Retinal pigment epithelial cell (primary cell): ENCODE measurements around the gene SFMBT2.

Experiments used
- DNase-seq: peaks from one replicate; pipeline ENCODE4 v3.0.0-alpha.2; 2010; ENCODE audit warnings: low read depth
- H3K4me3 ChIP-seq: 2 replicates; pipeline ENCODE4 v1.5.1; 2011; ENCODE audit warnings: mild to moderate bottlenecking, low read length, control low read depth, moderate library complexity
- CTCF ChIP-seq: conservative IDR thresholded peaks from 2 replicates; pipeline ENCODE4 v1.5.1; 2011; ENCODE audit warnings: low read depth, low read length, control low read depth, inconsistent platforms

SFMBT2 gene

GRCh38 chr10:7211857-7212577, 198.8 kb downstream of the SFMBT2 start:
- no peak overlapping the region for H3K4me3 ChIP-seq
- no peak for TF ChIP-seq CTCF
- no peak for DNase-seq

- DNase-seq: no peak
- TF ChIP-seq CTCF: no peak
- H3K4me3 ChIP-seq: no peak overlapping the region
Measured at GRCh38 chr10:7210516-7210915, 200.3 kb downstream of the SFMBT2 start.

GRCh38 chr10:7209458-7209857, 201.4 kb downstream of the SFMBT2 start:
- no peak for TF ChIP-seq CTCF
- H3K4me3 ChIP-seq: no peak overlapping the region
- DNase-seq: no peak

GRCh38 chr10:7206412-7207100, 204.3 kb downstream of the SFMBT2 start:
- no peak for DNase-seq
- TF ChIP-seq CTCF: no peak
- no peak overlapping the region for H3K4me3 ChIP-seq

GRCh38 chr10:7205656-7206055, 205.2 kb downstream of the SFMBT2 start:
- H3K4me3 ChIP-seq: no peak overlapping the region
- DNase-seq: no peak
- TF ChIP-seq CTCF: no peak

- no peak overlapping the region for H3K4me3 ChIP-seq
- TF ChIP-seq CTCF: no peak
- no peak for DNase-seq
Measured at GRCh38 chr10:7202793-7203355, 208.0 kb downstream of the SFMBT2 start.
